ENCODE results near the gene SLC51A. TPM values are rescaled to one million over a fixed set of nuclear protein-coding genes. Genes with fewer than 3 reads are reported as not detected.

SLC51A gene
- total and polyA plus RNA-seq, 2 of the 8 experiments (the other 6 are each of a cell fraction or from before 2014, with no cell fraction given), result 6.3 to 9.8 TPM

DNA sequence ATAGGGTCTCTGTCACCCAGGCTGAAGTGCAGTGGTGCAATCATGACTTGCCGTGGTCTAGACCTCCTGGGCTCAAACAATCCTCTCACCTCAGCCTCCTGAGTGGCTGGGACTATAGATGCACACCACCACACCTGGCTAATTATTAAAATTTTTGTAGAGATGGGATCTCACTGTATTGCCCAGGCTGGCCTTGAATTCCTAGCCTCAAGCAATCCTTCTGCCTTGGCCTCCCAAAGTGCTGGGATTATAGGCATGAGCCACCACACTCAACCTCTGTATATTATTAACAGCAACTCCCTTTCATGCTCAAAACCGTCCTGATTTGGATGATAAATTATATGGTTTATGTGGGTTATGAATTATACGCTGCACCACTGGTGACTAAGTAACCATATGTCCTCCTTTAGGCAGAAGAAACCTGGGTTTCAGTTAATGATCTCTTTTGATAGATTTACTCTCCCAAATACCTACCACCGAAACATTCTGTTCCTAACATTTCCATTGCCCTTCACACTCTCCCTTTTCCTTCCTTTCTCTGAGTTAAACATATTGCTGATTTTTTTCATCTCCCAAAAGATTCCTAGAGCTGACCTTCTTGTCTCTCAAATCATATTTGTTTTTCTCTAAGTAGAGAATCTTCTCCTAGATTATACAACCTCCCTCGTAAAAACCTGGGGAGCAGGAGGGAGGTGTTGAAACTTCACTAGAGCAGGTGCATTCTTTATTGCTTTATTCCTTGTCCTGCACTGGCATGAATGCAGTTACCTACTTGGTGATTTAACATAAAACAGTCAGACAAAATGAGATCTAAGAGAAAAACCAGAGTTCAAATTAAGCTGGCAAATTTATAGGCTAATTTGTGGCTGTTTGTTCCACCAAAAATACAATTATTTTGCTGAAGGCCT is 38.3 kb downstream of the SLC51A start:
- Histone ChIP-seq H3K9ac (replicated peaks in 1 of 4; ENCODE audit: extremely low read depth in 1 of 4, low read depth in 3 of 4, low read length in 3 of 4) (no peak overlapping the region), H3K79me1 (ENCODE audit: low read depth, low read length) (no peaks in the 10 kb centered on the region), H3K9me3 (ENCODE audit: insufficient read depth in 2 of 2, low read depth in 1 of 2, low read length in 1 of 2) (no peaks in the 10 kb centered on the region), H3K27ac (ENCODE audit: low read depth, low read length) (no peak overlapping the region), H2AK5ac (ENCODE audit: low read depth, low read length) (no peak overlapping the region), H3K4me3 (ENCODE audit: extremely low read depth in 1 of 4, insufficient read depth in 2 of 4, low read depth in 3 of 4, low read length in 4 of 4) (no peak overlapping the region), H3K18ac (ENCODE audit: extremely low read depth, low read length) (no peak overlapping the region), H3K36me3 (ENCODE audit: control insufficient read depth in 2 of 4, insufficient read depth in 4 of 4, low read length in 3 of 4) (peaks cover 0 to 6% (median 0%) of the 10 kb centered on the region in 4 experiments; a peak in 2 of 8 replicates), H4K20me1 (replicated peaks in 1 of 2; ENCODE audit: control insufficient read depth in 1 of 2, insufficient read depth in 2 of 2, low read length in 2 of 2) (no peaks in the 10 kb centered on the region), H2BK20ac (ENCODE audit: low read length) (no peak overlapping the region), H2BK5ac (ENCODE audit: low read depth, low read length) (no peak overlapping the region), H3K4me1 (replicated peaks in 1 of 4; ENCODE audit: control insufficient read depth in 3 of 4, insufficient read depth in 4 of 4, low read length in 3 of 4) (no peaks in the 10 kb centered on the region), H3K4ac (replicated peaks; ENCODE audit: insufficient read length, low read depth, low read length) (no peak overlapping the region), H3K14ac (ENCODE audit: insufficient read length) (no peak overlapping the region), H3K23ac (ENCODE audit: insufficient read length) (no peak overlapping the region), H3K56ac (replicated peaks; ENCODE audit: insufficient read length, low read depth, low read length) (no peak overlapping the region), H3K79me2 (ENCODE audit: control insufficient read depth in 1 of 2, insufficient read depth in 2 of 2, low read length in 2 of 2) (no peaks in the 10 kb centered on the region), H4K5ac (ENCODE audit: insufficient read length, low read depth, low read length) (no peak overlapping the region), H3K23me2 (ENCODE audit: low read depth, low read length) (no peaks in the 10 kb centered on the region), H3K4me2 (ENCODE audit: insufficient read depth in 1 of 2, low read depth in 2 of 2, low read length in 2 of 2) (no peak overlapping the region), H2BK15ac (ENCODE audit: low read length) (no peak overlapping the region), H4K91ac (replicated peaks; ENCODE audit: insufficient read length, low read length) (no peak overlapping the region), H2BK12ac (ENCODE audit: low read depth, low read length) (no peak overlapping the region), H2BK120ac (replicated peaks; ENCODE audit: low read depth, low read length) (no peak overlapping the region), H4K8ac (ENCODE audit: extremely low read depth, insufficient read depth, low read length) (no peak overlapping the region), H3K27me3 (replicated peaks in 1 of 4; ENCODE audit: control insufficient read depth in 3 of 4, extremely low read depth in 1 of 4, insufficient read depth in 3 of 4, low read length in 3 of 4) (no peaks in the 10 kb centered on the region), H2AFZ (ENCODE audit: low read length) (no peak overlapping the region)
- WGBS, 2 experiments (ENCODE audit: extremely low coverage in 1 of 2, insufficient coverage in 1 of 2, insufficient read length in 1 of 2, insufficient replicate concordance in 2 of 2, low coverage in 1 of 2, low lambda C conversion rate in 2 of 2, missing lambda C conversion rate in 1 of 2), result 69% methylated on average over 5 of the region's 5 CpGs; no CpG with 5 or more reads in 1 of the 2 experiments
- FAIRE-seq, result no peak
- ChIA-PET POLR2A (ENCODE audit: partially characterized antibody) (no interaction called here), CTCF (ENCODE audit: partially characterized antibody) (interaction anchor here (0.6 to 2.5 kb wide), 12 partner anchors 8 to 269 kb away, joined by 3 to 9 read pairs (median 4); partner anchors contain the start of gene ZDHHC19)
- no peak for DNase-seq (ENCODE audit: low read depth in 1 of 2, low spot score in 2 of 2)
- TF ChIP-seq NRF1 (IDR thresholded peaks at IDR 0.05; ENCODE audit: low read depth, low read length) (no peak), GTF2F1 (IDR thresholded peaks at IDR 0.05; ENCODE audit: borderline replicate concordance, low read depth, low read length) (no peak), SRF (IDR thresholded peaks at IDR 0.05; ENCODE audit: low read depth, low read length) (no peak), BRCA1 (IDR thresholded peaks at IDR 0.05; ENCODE audit: low read depth, low read length) (no peak)
- TF ChIP-seq, protein P1, sequence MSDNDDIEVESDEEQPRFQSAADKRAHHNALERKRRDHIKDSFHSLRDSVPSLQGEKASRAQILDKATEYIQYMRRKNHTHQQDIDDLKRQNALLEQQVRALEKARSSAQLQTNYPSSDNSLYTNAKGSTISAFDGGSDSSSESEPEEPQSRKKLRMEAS (IDR thresholded peaks at IDR 0.05), result no peak
